GM19463 (cell line): ENCODE results near the gene SLC6A3.

ENCODE experiments used
- ATAC-seq: cut with Tn5 transposase; IDR thresholded peaks from one replicate; pipeline ENCODE4 v1.9.1; 2021; ENCODE audit warnings: mild to moderate bottlenecking, moderate library complexity; ENCODE audit not compliant: unreplicated experiment

SLC6A3 gene

GRCh38 chr5:1357946-1358725 is 87.1 kb downstream of the SLC6A3 start:
- no peak for ATAC-seq

- ATAC-seq = no peak
Observed at GRCh38 chr5:1356873-1357787, 88.1 kb downstream of the SLC6A3 start.

GRCh38 chr5:1354576-1354975 is 90.7 kb downstream of the SLC6A3 start:
- no peak for ATAC-seq

GRCh38 chr5:1352231-1353219 is 92.7 kb downstream of the SLC6A3 start:
- ATAC-seq = no peak

- no peak for ATAC-seq
Observed at GRCh38 chr5:1351156-1351555, 94.1 kb downstream of the SLC6A3 start.

- no peak for ATAC-seq
Observed at GRCh38 chr5:1349246-1349645, 96.0 kb downstream of the SLC6A3 start.

GRCh38 chr5:1348986-1349245 is 96.3 kb downstream of the SLC6A3 start:
- no peak for ATAC-seq

- no peak for ATAC-seq
Observed at GRCh38 chr5:1347571-1347970, 97.7 kb downstream of the SLC6A3 start.

- ATAC-seq = no peak
Observed at GRCh38 chr5:1346627-1347440, 98.4 kb downstream of the SLC6A3 start.

- no peak for ATAC-seq
Observed at GRCh38 chr5:1345876-1346626, 99.2 kb downstream of the SLC6A3 start.

GRCh38 chr5:1344975-1345838 is 100.0 kb downstream of the SLC6A3 start, which contains the start of gene CLPTM1L:
Gene CLPTM1L, minus strand, starts transcription at chr5:1345099. Its CDS starts 258 bp downstream, at chr5:1344841.
- ATAC-seq = peak; percentile 82

- ATAC-seq = peak; percentile 25
Observed at GRCh38 chr5:1343931-1344901, 101.0 kb downstream of the SLC6A3 start.

GRCh38 chr5:1343315-1343751 is 101.9 kb downstream of the SLC6A3 start:
- ATAC-seq = no peak
